HEK293 (cell line): ENCODE results near the gene ANO1.

Experiments
- CTCF ChIA-PET: fragments of 350-600 bp; formaldehyde crosslinking; extraction: SDS; loops from one replicate; lab custom pipeline; 2021; ENCODE audit warnings: antibody characterized with exemption; lab: Yijun Ruan, JAX
- POLR2A ChIA-PET: fragments of 300-600 bp; formaldehyde crosslinking; extraction: SDS; loops from one replicate; lab custom pipeline; 2020; ENCODE audit warnings: antibody characterized with exemption, inconsistent platforms; lab: Yijun Ruan, JAX
- H3K27ac ChIP-seq: fragments of 200-500 bp; sonication (Bioruptor generic); 2 replicates; pipeline ENCODE4 v1.5.1; 2014; ENCODE audit warnings: low read depth, low read length, control low read depth, inconsistent platforms; ENCODE audit errors: extremely low read depth
- H3K36me3 ChIP-seq, 2 experiments: fragments of 200-500 bp in 1 of 2; sonication (Bioruptor generic) in 1 of 2; 1 replicate in 1 of 2; 2 replicates in 1 of 2; pipeline ENCODE4 v1.5.1; 2014 to 2017; ENCODE audit warnings: inconsistent platforms in 2 of 2, low read length in 2 of 2; ENCODE audit not compliant: control insufficient read depth in 2 of 2, insufficient read depth in 1 of 2
- H3K4me1 ChIP-seq: fragments of 200-500 bp; sonication (Bioruptor generic); 2 replicates; pipeline ENCODE4 v1.5.1; 2014; ENCODE audit warnings: mild to moderate bottlenecking, low read length, inconsistent platforms; ENCODE audit not compliant: control insufficient read depth, insufficient read depth
- H3K4me3 ChIP-seq: 2 replicates; pipeline ENCODE4 v1.5.1; 2011; ENCODE audit warnings: low read depth, mild to moderate bottlenecking, control low read depth, low read length, moderate library complexity
- H3K9me3 ChIP-seq: fragments of 200-500 bp; sonication (Bioruptor generic); 2 replicates; pipeline ENCODE4 v1.5.1; 2014; ENCODE audit warnings: low read depth, low read length, inconsistent platforms; ENCODE audit not compliant: control insufficient read depth, insufficient read depth
- CTCF ChIP-seq: fragments of 450-650 bp; formaldehyde crosslinking; IDR thresholded peaks from 2 replicates; pipeline ENCODE4 v1.5.1; 2016; ENCODE audit warnings: missing biosample characterization, missing genetic modification characterization
- KLF7 ChIP-seq: fragments of 450-650 bp; formaldehyde crosslinking; IDR thresholded peaks from 2 replicates; pipeline ENCODE4 v1.5.1; 2016; ENCODE audit warnings: missing biosample characterization, missing genetic modification characterization, borderline replicate concordance
- MYNN ChIP-seq: fragments of 450-650 bp; formaldehyde crosslinking; IDR thresholded peaks from 2 replicates; pipeline ENCODE4 v1.5.1; 2016; ENCODE audit warnings: missing biosample characterization, missing genetic modification characterization, borderline replicate concordance
- PRDM1 ChIP-seq: fragments of 450-650 bp; formaldehyde crosslinking; IDR thresholded peaks from 2 replicates; pipeline ENCODE4; 2016; ENCODE audit warnings: missing biosample characterization, missing genetic modification characterization
- PRDM6 ChIP-seq: fragments of 450-650 bp; formaldehyde crosslinking; IDR thresholded peaks from 2 replicates; pipeline ENCODE4 v1.5.1; 2017; ENCODE audit warnings: missing biosample characterization, missing genetic modification characterization
- RBAK ChIP-seq: fragments of 450-650 bp; formaldehyde crosslinking; IDR thresholded peaks from 2 replicates; pipeline ENCODE4 v1.5.1; 2016; ENCODE audit warnings: missing biosample characterization, missing genetic modification characterization
- SCRT2 ChIP-seq: fragments of 450-650 bp; formaldehyde crosslinking; IDR thresholded peaks from 2 replicates; pipeline ENCODE4 v1.5.1; 2016; ENCODE audit warnings: missing biosample characterization, missing genetic modification characterization
- ZBTB21 ChIP-seq: fragments of 450-650 bp; formaldehyde crosslinking; IDR thresholded peaks from 2 replicates; pipeline ENCODE4 v1.5.1; 2017; ENCODE audit warnings: missing biosample characterization, missing genetic modification characterization
- ZBTB49 ChIP-seq: fragments of 450-650 bp; formaldehyde crosslinking; IDR thresholded peaks from 2 replicates; pipeline ENCODE4 v1.5.1; 2016; ENCODE audit warnings: missing biosample characterization, missing genetic modification characterization, low read depth
- ZFP37 ChIP-seq: fragments of 450-650 bp; formaldehyde crosslinking; IDR thresholded peaks from 2 replicates; pipeline ENCODE4 v1.5.1; 2016; ENCODE audit warnings: missing biosample characterization, missing genetic modification characterization
- ZFP69B ChIP-seq: fragments of 450-650 bp; formaldehyde crosslinking; IDR thresholded peaks from 2 replicates; pipeline ENCODE4 v1.5.1; 2016; ENCODE audit warnings: missing biosample characterization, missing genetic modification characterization
- ZNF10 ChIP-seq: fragments of 450-650 bp; formaldehyde crosslinking; IDR thresholded peaks from 2 replicates; pipeline ENCODE4 v1.5.1; 2017; ENCODE audit warnings: missing biosample characterization, missing genetic modification characterization
- ZNF16 ChIP-seq: fragments of 450-650 bp; formaldehyde crosslinking; IDR thresholded peaks from 2 replicates; pipeline ENCODE4 v1.5.1; 2016; ENCODE audit warnings: low read depth, missing biosample characterization, missing genetic modification characterization
- ZNF18 ChIP-seq: fragments of 450-650 bp; formaldehyde crosslinking; IDR thresholded peaks from 2 replicates; pipeline ENCODE4 v1.5.1; 2016; ENCODE audit warnings: missing biosample characterization, missing genetic modification characterization
- ZNF184 ChIP-seq: fragments of 450-650 bp; IDR thresholded peaks from 2 replicates; pipeline ENCODE4 v1.5.1; 2018; ENCODE audit warnings: missing biosample characterization, mild to moderate bottlenecking, missing genetic modification characterization
- ZNF2 ChIP-seq: fragments of 450-650 bp; formaldehyde crosslinking; IDR thresholded peaks from 2 replicates; pipeline ENCODE4 v1.5.1; 2016; ENCODE audit warnings: missing biosample characterization, missing genetic modification characterization
- ZNF211 ChIP-seq: fragments of 450-650 bp; formaldehyde crosslinking; IDR thresholded peaks from 2 replicates; pipeline ENCODE4 v1.5.1; 2016; ENCODE audit warnings: low read depth, missing biosample characterization, missing genetic modification characterization
- ZNF239 ChIP-seq: fragments of 450-650 bp; formaldehyde crosslinking; IDR thresholded peaks from 2 replicates; pipeline ENCODE4 v1.5.1; 2016; ENCODE audit warnings: missing biosample characterization, missing genetic modification characterization
- ZNF335 ChIP-seq: fragments of 450-650 bp; formaldehyde crosslinking; conservative IDR thresholded peaks from 2 replicates; pipeline ENCODE4 v1.5.1; 2016; ENCODE audit warnings: missing biosample characterization, missing genetic modification characterization
- ZNF394 ChIP-seq: fragments of 450-650 bp; formaldehyde crosslinking; IDR thresholded peaks from 2 replicates; pipeline ENCODE4 v1.5.1; 2016; ENCODE audit warnings: missing biosample characterization, missing genetic modification characterization, mild to moderate bottlenecking, moderate library complexity, borderline replicate concordance
- ZNF510 ChIP-seq: fragments of 450-650 bp; formaldehyde crosslinking; IDR thresholded peaks from 2 replicates; pipeline ENCODE4 v1.5.1; 2018; ENCODE audit warnings: mild to moderate bottlenecking, missing genetic modification characterization, missing biosample characterization; ENCODE audit not compliant: insufficient replicate concordance
- ZNF571 ChIP-seq: fragments of 450-650 bp; formaldehyde crosslinking; IDR thresholded peaks from 2 replicates; pipeline ENCODE4 v1.5.0; 2017; ENCODE audit warnings: missing biosample characterization, missing genetic modification characterization
- ZNF654 ChIP-seq: fragments of 450-650 bp; formaldehyde crosslinking; IDR thresholded peaks from 2 replicates; pipeline ENCODE4 v1.5.1; 2016; ENCODE audit warnings: low read depth, missing biosample characterization, missing genetic modification characterization
- ZNF664 ChIP-seq: fragments of 450-650 bp; formaldehyde crosslinking; IDR thresholded peaks from 2 replicates; pipeline ENCODE4 v1.5.1; 2016; ENCODE audit warnings: missing biosample characterization, missing genetic modification characterization
- ZNF670 ChIP-seq: fragments of 450-650 bp; formaldehyde crosslinking; IDR thresholded peaks from 2 replicates; pipeline ENCODE4 v1.5.1; 2016; ENCODE audit warnings: missing biosample characterization, missing genetic modification characterization, low read depth
- ZNF843 ChIP-seq: fragments of 450-650 bp; formaldehyde crosslinking; IDR thresholded peaks from 2 replicates; pipeline ENCODE4 v1.5.1; 2016; ENCODE audit warnings: missing biosample characterization, missing genetic modification characterization

Gene ANO1

GRCh38 chr11:70189622-70190021 lies 111.5 kb downstream of the ANO1 start:
- ChIA-PET CTCF (interaction anchor here (0.9 kb wide), 1 partner anchor 240 kb away, joined by 3 read pairs; no protein-coding TSS in a partner anchor), POLR2A (no interaction called here)
- no peak overlapping the region for H3K27ac ChIP-seq
- H3K9me3 ChIP-seq = no peaks in the 10 kb centered on the region
- TF ChIP-seq ZNF664 (tag by site-specific recombination) = no peak
- no peak for TF ChIP-seq ZNF239
- no peak for TF ChIP-seq ZNF571 (tag by site-specific recombination)
- no peak for TF ChIP-seq KLF7 (tag by site-specific recombination)
- TF ChIP-seq MYNN (tag by site-specific recombination) = no peak
- no peak for TF ChIP-seq ZNF211 (tag by site-specific recombination)
- H3K4me1 ChIP-seq = no peaks in the 10 kb centered on the region
- no peak overlapping the region for H3K4me3 ChIP-seq
- H3K36me3 ChIP-seq = no peaks in the 10 kb centered on the region

GRCh38 chr11:70191495-70192140 lies 113.5 kb downstream of the ANO1 start:
- Histone ChIP-seq H3K4me3 (no peak overlapping the region), H3K36me3 (no peaks in the 10 kb centered on the region), H3K27ac (no peak overlapping the region), H3K9me3 (no peaks in the 10 kb centered on the region), H3K4me1 (no peaks in the 10 kb centered on the region)
- ChIA-PET POLR2A (no interaction called here), CTCF (interaction anchor here (0.6 to 1.8 kb wide), 22 partner anchors 9 to 508 kb away, joined by 3 to 17 read pairs (median 5); no protein-coding TSS in a partner anchor)
- TF ChIP-seq ZNF335 (tag by site-specific recombination) (0 out of 2 replicates have a peak, but pooled peaks have one; percentile 24), ZNF670 (tag by site-specific recombination) (no peak), ZNF16 (tag by site-specific recombination) (no peak), ZFP69B (tag by site-specific recombination) (peak; percentile 69; the same call in 1 of the 2 replicates), ZBTB49 (tag by site-specific recombination) (no peak), ZNF394 (tag by site-specific recombination) (no peak), ZNF18 (tag by site-specific recombination) (no peak), ZNF843 (no peak), ZNF571 (tag by site-specific recombination) (no peak), ZNF184 (tag by site-specific recombination) (no peak), SCRT2 (0 out of 2 replicates have a peak, but pooled peaks have one; percentile 16), PRDM6 (tag by site-specific recombination) (no peak), ZNF654 (peak; percentile 67), ZBTB21 (no peak), ZFP37 (tag by site-specific recombination) (no peak), RBAK (tag by site-specific recombination) (no peak), ZNF10 (tag by site-specific recombination) (0 out of 2 replicates have a peak, but pooled peaks have one; percentile 48), PRDM1 (no peak), ZNF2 (0 out of 2 replicates have a peak, but pooled peaks have one; percentile 28), ZNF510 (tag by site-specific recombination) (no peak), CTCF (tag by site-specific recombination) (peak; percentile 79)
